Liver (tissue), 9 donors: ENCODE measurements around the gene MISP. TPM values are rescaled to one million over a fixed set of nuclear protein-coding genes. Genes with fewer than 3 reads are reported as not detected.

Experiments used
- DNase-seq: peaks from one replicate; pipeline ENCODE4 v3.0.0-alpha.2; 2017; ENCODE audit warnings: low spot score
- H3K27ac ChIP-seq, 2 donors: one replicate each; pipeline ENCODE4 v1.7.0; 2013; ENCODE audit warnings: inconsistent platforms in 2 of 2, low read length in 2 of 2, control low read depth in 1 of 2, low read depth in 1 of 2, mild to moderate bottlenecking in 1 of 2
- H3K27me3 ChIP-seq, 4 donors: one replicate each; pipeline versions ENCODE4 v1.6.1 to v1.7.0; 2013; ENCODE audit warnings: low read length in 3 of 4, inconsistent platforms in 1 of 4, mild to moderate bottlenecking in 1 of 4, moderate library complexity in 1 of 4; ENCODE audit not compliant: control insufficient read depth in 4 of 4, insufficient read depth in 4 of 4
- H3K36me3 ChIP-seq, 4 donors: one replicate each; pipeline versions ENCODE4 v1.6.1 to v1.7.0; 2013; ENCODE audit warnings: low read length in 3 of 4, mild to moderate bottlenecking in 3 of 4, low read depth in 1 of 4, moderate library complexity in 1 of 4; ENCODE audit not compliant: control insufficient read depth in 4 of 4, insufficient read depth in 3 of 4
- H3K4me1 ChIP-seq, 4 donors: one replicate each; pipeline versions ENCODE4 v1.6.1 to v1.7.0; 2013; ENCODE audit warnings: low read length in 3 of 4, mild to moderate bottlenecking in 3 of 4, moderate library complexity in 1 of 4; ENCODE audit not compliant: control insufficient read depth in 4 of 4, insufficient read depth in 4 of 4
- H3K4me3 ChIP-seq, 3 donors: one replicate each; pipeline versions ENCODE4 v1.6.1 to v1.7.0; 2013; ENCODE audit warnings: low read length in 3 of 3, control low read depth in 1 of 3, low read depth in 1 of 3, mild to moderate bottlenecking in 1 of 3
- H3K9ac ChIP-seq, 2 donors: one replicate each; pipeline ENCODE4 v1.7.0; 2013; ENCODE audit warnings: low read length in 2 of 2, mild to moderate bottlenecking in 2 of 2, moderate library complexity in 2 of 2, control low read depth in 1 of 2, low read depth in 1 of 2
- H3K9me3 ChIP-seq, 4 donors: one replicate each; pipeline versions ENCODE4 v1.6.1 to v1.7.0; 2013; ENCODE audit warnings: low read length in 3 of 4; ENCODE audit not compliant: control insufficient read depth in 4 of 4
- ATF3 ChIP-seq: IDR thresholded peaks from 2 replicates; pipeline ENCODE4 v1.6.1; 2016; ENCODE audit warnings: antibody characterized with exemption
- CTCF ChIP-seq: fragments of 150-350 bp; IDR thresholded peaks from 2 replicates; pipeline ENCODE4 v1.5.1; 2017; ENCODE audit warnings: improper control_type of control experiment, low read depth, low read length; ENCODE audit not compliant: missing input control
- EGR1 ChIP-seq, 2 donors: IDR thresholded peaks; 2 replicates each; pipeline ENCODE4 v1.6.1; 2016 to 2018; ENCODE audit warnings: antibody characterized with exemption in 2 of 2, low read depth in 2 of 2
- FOXA1 ChIP-seq: IDR thresholded peaks from 2 replicates; pipeline ENCODE4 v1.6.1; 2016; ENCODE audit warnings: antibody characterized with exemption
- FOXA2 ChIP-seq: IDR thresholded peaks from 2 replicates; pipeline ENCODE4 v1.6.1; 2016; ENCODE audit warnings: antibody characterized with exemption
- GABPA ChIP-seq, 2 donors: IDR thresholded peaks in 1 of 2; conservative IDR thresholded peaks in 1 of 2; 2 replicates each; pipeline ENCODE4 v1.6.1; 2016; ENCODE audit warnings: antibody characterized with exemption in 2 of 2, mild to moderate bottlenecking in 1 of 2, moderate library complexity in 1 of 2
- HNF4A ChIP-seq, 2 donors: conservative IDR thresholded peaks; 2 replicates each; pipeline ENCODE4 v1.6.1; 2016; ENCODE audit warnings: antibody characterized with exemption in 2 of 2, mild to moderate bottlenecking in 2 of 2
- HNF4G ChIP-seq: IDR thresholded peaks from 2 replicates; pipeline ENCODE4 v1.6.1; 2016; ENCODE audit warnings: antibody characterized with exemption
- JUND ChIP-seq, 2 donors: IDR thresholded peaks; 2 replicates each; pipeline ENCODE4 v1.6.1; 2016; ENCODE audit warnings: antibody characterized with exemption in 2 of 2
- MAX ChIP-seq: IDR thresholded peaks from 2 replicates; pipeline ENCODE4 v1.6.1; 2016; ENCODE audit warnings: antibody characterized with exemption
- NR2F2 ChIP-seq: IDR thresholded peaks from 2 replicates; pipeline ENCODE4 v1.6.1; 2016; ENCODE audit warnings: antibody characterized with exemption
- RAD21 ChIP-seq, 2 donors: IDR thresholded peaks; 2 replicates each; pipeline ENCODE4 v1.6.1; 2016; ENCODE audit warnings: antibody characterized with exemption in 2 of 2, mild to moderate bottlenecking in 2 of 2
- REST ChIP-seq: IDR thresholded peaks from 2 replicates; pipeline ENCODE4 v1.6.1; 2016; ENCODE audit warnings: antibody characterized with exemption, mild to moderate bottlenecking
- RXRA ChIP-seq, 2 donors: IDR thresholded peaks; 2 replicates each; pipeline ENCODE4 v1.6.1; 2017 to 2018; ENCODE audit warnings: antibody characterized with exemption in 2 of 2, mild to moderate bottlenecking in 1 of 2
- SP1 ChIP-seq: IDR thresholded peaks from 2 replicates; pipeline ENCODE4 v1.6.1; 2018; ENCODE audit warnings: antibody characterized with exemption, mild to moderate bottlenecking
- TAF1 ChIP-seq: conservative IDR thresholded peaks from 2 replicates; pipeline ENCODE4 v1.6.1; 2016; ENCODE audit warnings: antibody characterized with exemption, mild to moderate bottlenecking
- YY1 ChIP-seq: IDR thresholded peaks from 2 replicates; pipeline ENCODE4 v1.6.1; 2016; ENCODE audit warnings: antibody characterized with exemption, mild to moderate bottlenecking
- ZBTB33 ChIP-seq: IDR thresholded peaks from 2 replicates; pipeline ENCODE4 v1.6.1; 2016; ENCODE audit warnings: antibody characterized with exemption
- WGBS: extraction: QIAGEN DNeasy Blood & Tissue Kit; methylation state at CpG from one replicate; pipeline ENCODE4 v1.1.7; 2013; 5-methylcytosine and 5-hydroxymethylcytosine counted together
- polyA plus RNA-seq, 2 donors: library from polyadenylated mRNA; stranded (reverse) in 1 of 2; unstranded in 1 of 2; fragments of 200-250 nt in 1 of 2; fragments of >200 nt in 1 of 2; fragmentation: Nextera tagmentation in 1 of 2; extraction: Ambion mirVana in 1 of 2; gene quantifications; one replicate each; pipeline versions ENCODE4 v1.2.1 to v1.2.3, GENCODE V29; 2013 to 2015
- total RNA-seq, 2 donors: library from RNA; depleted of rRNA; stranded (reverse); fragments of >200 nt; gene quantifications; one replicate each; pipeline ENCODE4 v1.2.3, GENCODE V29; 2014
- donor health status: healthy.
- donor health status: healthy.
- donor health status: healthy.
- donor health status: healthy.
- donor health status: healthy.

MISP gene
- total and polyA plus RNA-seq, 4 donors, result 0.05 to 0.08 TPM; not detected in 2

- Histone ChIP-seq H3K27ac (no peak overlapping the region), H3K27me3 (peaks cover 0 to 3% (median 1%) of the 10 kb centered on the region in 4 donors), H3K36me3 (no peaks in the 10 kb centered on the region), H3K4me3 (no peak overlapping the region), H3K9me3 (no peaks in the 10 kb centered on the region), H3K4me1 (peaks cover 0 to 7% (median 3%) of the 10 kb centered on the region in 4 donors), H3K9ac (no peak overlapping the region)
- TF ChIP-seq NR2F2 (no peak), HNF4G (no peak), FOXA2 (no peak), RXRA (IDR thresholded peaks at IDR 0.05) (no peak), EGR1 (IDR thresholded peaks at IDR 0.05; ENCODE audit: low read depth in 2 of 2) (no peak), TAF1 (no peak), ATF3 (no peak), GABPA (IDR thresholded peaks at IDR 0.05 in 1 of 2, conservative IDR thresholded peaks at IDR 0.05 in 1 of 2) (no peak), ZBTB33 (no peak), YY1 (no peak), CTCF (no peak), SP1 (no peak), FOXA1 (no peak), MAX (no peak), RAD21 (IDR thresholded peaks at IDR 0.05) (no peak), JUND (IDR thresholded peaks at IDR 0.05) (no peak), HNF4A (conservative IDR thresholded peaks at IDR 0.05) (no peak), REST (no peak)
- WGBS, result 67% methylated on average over 13 of the region's 13 CpGs
- no peak for DNase-seq
Observed at GRCh38 chr19:723247-723646, 27.7 kb upstream of the MISP start.
